Neural cell (in vitro differentiated cells): ENCODE measurements around the gene LRMDA. TPM values are rescaled to one million over a fixed set of nuclear protein-coding genes. Genes with fewer than 3 reads are reported as not detected.

Experiments used
- H2AFZ ChIP-seq: fragments of 200-600, 300-800 bp; sonication (generic), shearing (Covaris generic); 2 replicates; pipeline ENCODE4 v1.6.0; 2014; ENCODE audit warnings: low read depth, mild to moderate bottlenecking, antibody characterized with exemption, low read length, moderate library complexity
- H3F3A ChIP-seq: fragments of 200-600 bp; shearing (Covaris generic); 2 replicates; pipeline ENCODE4 v1.6.1; 2016; ENCODE audit warnings: mild to moderate bottlenecking, moderate library complexity, mixed read lengths, antibody characterized with exemption, low read length; ENCODE audit not compliant: insufficient read depth, poor library complexity, severe bottlenecking
- H3K27ac ChIP-seq: fragments of 200-600, 300-800 bp; sonication (generic), shearing (Covaris generic); 2 replicates; pipeline ENCODE4 v1.5.1; 2014; ENCODE audit warnings: mild to moderate bottlenecking, low read length, moderate library complexity
- H3K27me3 ChIP-seq: fragments of 300-800, 200-600 bp; sonication (generic), shearing (Covaris generic); 2 replicates; pipeline ENCODE4 v1.6.0; 2014; ENCODE audit warnings: mild to moderate bottlenecking, low read depth, low read length, moderate library complexity; ENCODE audit not compliant: insufficient read depth
- H3K36me3 ChIP-seq: fragments of 300-800, 200-600 bp; sonication (generic), shearing (Covaris generic); 2 replicates; pipeline ENCODE4 v1.5.1; 2014; ENCODE audit warnings: mild to moderate bottlenecking, antibody characterized with exemption, low read length, moderate library complexity; ENCODE audit not compliant: insufficient read depth
- H3K4me2 ChIP-seq: fragments of 300-800, 200-600 bp; sonication (generic), shearing (Covaris generic); 2 replicates; pipeline ENCODE4 v1.6.0; 2014; ENCODE audit warnings: mild to moderate bottlenecking, low read length
- H3K4me3 ChIP-seq: fragments of 300-800, 200-600 bp; sonication (generic), shearing (Covaris generic); 2 replicates; pipeline ENCODE4 v1.5.1; 2014; ENCODE audit warnings: mild to moderate bottlenecking, low read length, moderate library complexity
- H3K79me2 ChIP-seq: fragments of 200-600 bp; shearing (Covaris generic); replicated peaks from 2 replicates; pipeline ENCODE4 v1.6.0; 2014; ENCODE audit warnings: mild to moderate bottlenecking, low read length, moderate library complexity; ENCODE audit not compliant: insufficient read depth
- H3K9ac ChIP-seq: fragments of 300-800, 200-600 bp; sonication (generic), shearing (Covaris generic); 2 replicates; pipeline ENCODE4 v1.6.1; 2016; ENCODE audit warnings: mild to moderate bottlenecking, low read length, mixed read lengths
- H3K9me2 ChIP-seq: fragments of 200-600 bp; shearing (Covaris generic); 2 replicates; pipeline ENCODE4 v1.6.1; 2016; ENCODE audit warnings: mild to moderate bottlenecking, low read length, mixed read lengths; ENCODE audit not compliant: insufficient read depth
- H3K9me3 ChIP-seq: fragments of 200-600, 300-800 bp; sonication (generic), shearing (Covaris generic); 2 replicates; pipeline ENCODE4 v1.6.1; 2016; ENCODE audit warnings: mild to moderate bottlenecking, mixed run types, low read length, moderate library complexity, mixed read lengths
- H4K20me1 ChIP-seq: fragments of 200-600 bp; shearing (Covaris generic); 2 replicates; pipeline ENCODE4 v1.6.1; 2016; ENCODE audit warnings: mild to moderate bottlenecking, mixed run types; ENCODE audit not compliant: insufficient read depth
- EP300 ChIP-seq: fragments of 450-650 bp; conservative IDR thresholded peaks from 2 replicates; pipeline ENCODE4 v1.6.1; 2014; ENCODE audit warnings: antibody characterized with exemption, mild to moderate bottlenecking, moderate library complexity; ENCODE audit not compliant: poor library complexity, severe bottlenecking
- EZH2 ChIP-seq: fragments of 200-600, 300-800 bp; shearing (Covaris generic), sonication (generic); IDR thresholded peaks from 2 replicates; pipeline ENCODE4 v1.6.1; 2014; ENCODE audit warnings: antibody characterized with exemption, low read length, borderline replicate concordance, mild to moderate bottlenecking; ENCODE audit not compliant: insufficient read depth, poor library complexity, severe bottlenecking
- MXI1 ChIP-seq: fragments of 450-650 bp; conservative IDR thresholded peaks from 2 replicates; pipeline ENCODE4 v1.6.1; 2014; ENCODE audit warnings: antibody characterized with exemption, mild to moderate bottlenecking; ENCODE audit not compliant: poor library complexity, severe bottlenecking
- POLR2AphosphoS5 ChIP-seq: IDR thresholded peaks from 2 replicates; pipeline ENCODE4 v1.6.1; 2012
- RAD21 ChIP-seq: fragments of 450-650 bp; conservative IDR thresholded peaks from 2 replicates; pipeline ENCODE4 v1.6.1; 2014; ENCODE audit warnings: antibody characterized with exemption, mild to moderate bottlenecking, moderate library complexity
- REST ChIP-seq: IDR thresholded peaks from 2 replicates; pipeline ENCODE4 v1.6.1; 2012; ENCODE audit warnings: borderline replicate concordance
- SMC3 ChIP-seq: fragments of 450-650 bp; conservative IDR thresholded peaks from 2 replicates; pipeline ENCODE4 v1.6.1; 2014; ENCODE audit warnings: antibody characterized with exemption, mild to moderate bottlenecking, moderate library complexity; ENCODE audit not compliant: poor library complexity
- TAF1 ChIP-seq: IDR thresholded peaks from 2 replicates; pipeline ENCODE4 v1.6.1; 2012; ENCODE audit warnings: low read depth
- polyA plus RNA-seq: library from polyadenylated mRNA; depleted of rRNA; stranded (reverse); fragments of >200 nt; gene quantifications from 2 replicates; pipeline ENCODE4 v1.2.3, GENCODE V29; 2014
- TF ChIP-seq, protein P1 (sequence below): fragments of 450-650 bp; IDR thresholded peaks from 2 replicates; pipeline ENCODE4 v1.5.1; 2014; ENCODE audit warnings: antibody characterized with exemption, mild to moderate bottlenecking, moderate library complexity; ENCODE audit not compliant: poor library complexity, severe bottlenecking

Gene LRMDA
- polyA plus RNA-seq, 1 donor from 2014 or later = 5.6 TPM

GRCh38 chr10:76138286-76138685, 706.9 kb downstream of the LRMDA start:
- Histone ChIP-seq H3K36me3 (no peaks in the 10 kb centered on the region), H3K27me3 (no peaks in the 10 kb centered on the region), H3K9me3 (no peaks in the 10 kb centered on the region), H4K20me1 (no peaks in the 10 kb centered on the region), H3K9me2 (no peaks in the 10 kb centered on the region), H3K79me2 (no peaks in the 10 kb centered on the region), H3K4me2 (no peak overlapping the region), H2AFZ (no peak overlapping the region), H3F3A (no peaks in the 10 kb centered on the region), H3K4me3 (no peak overlapping the region), H3K9ac (no peak overlapping the region), H3K27ac (no peak overlapping the region)
- TF ChIP-seq SMC3 = no peak
- TF ChIP-seq, protein P1, sequence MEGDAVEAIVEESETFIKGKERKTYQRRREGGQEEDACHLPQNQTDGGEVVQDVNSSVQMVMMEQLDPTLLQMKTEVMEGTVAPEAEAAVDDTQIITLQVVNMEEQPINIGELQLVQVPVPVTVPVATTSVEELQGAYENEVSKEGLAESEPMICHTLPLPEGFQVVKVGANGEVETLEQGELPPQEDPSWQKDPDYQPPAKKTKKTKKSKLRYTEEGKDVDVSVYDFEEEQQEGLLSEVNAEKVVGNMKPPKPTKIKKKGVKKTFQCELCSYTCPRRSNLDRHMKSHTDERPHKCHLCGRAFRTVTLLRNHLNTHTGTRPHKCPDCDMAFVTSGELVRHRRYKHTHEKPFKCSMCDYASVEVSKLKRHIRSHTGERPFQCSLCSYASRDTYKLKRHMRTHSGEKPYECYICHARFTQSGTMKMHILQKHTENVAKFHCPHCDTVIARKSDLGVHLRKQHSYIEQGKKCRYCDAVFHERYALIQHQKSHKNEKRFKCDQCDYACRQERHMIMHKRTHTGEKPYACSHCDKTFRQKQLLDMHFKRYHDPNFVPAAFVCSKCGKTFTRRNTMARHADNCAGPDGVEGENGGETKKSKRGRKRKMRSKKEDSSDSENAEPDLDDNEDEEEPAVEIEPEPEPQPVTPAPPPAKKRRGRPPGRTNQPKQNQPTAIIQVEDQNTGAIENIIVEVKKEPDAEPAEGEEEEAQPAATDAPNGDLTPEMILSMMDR = no peak
- no peak for TF ChIP-seq RAD21
- no peak for TF ChIP-seq TAF1
- no peak for TF ChIP-seq EP300
- no peak for TF ChIP-seq MXI1
- no peak for TF ChIP-seq EZH2
- TF ChIP-seq REST = no peak
- no peak for TF ChIP-seq POLR2AphosphoS5

DNA sequence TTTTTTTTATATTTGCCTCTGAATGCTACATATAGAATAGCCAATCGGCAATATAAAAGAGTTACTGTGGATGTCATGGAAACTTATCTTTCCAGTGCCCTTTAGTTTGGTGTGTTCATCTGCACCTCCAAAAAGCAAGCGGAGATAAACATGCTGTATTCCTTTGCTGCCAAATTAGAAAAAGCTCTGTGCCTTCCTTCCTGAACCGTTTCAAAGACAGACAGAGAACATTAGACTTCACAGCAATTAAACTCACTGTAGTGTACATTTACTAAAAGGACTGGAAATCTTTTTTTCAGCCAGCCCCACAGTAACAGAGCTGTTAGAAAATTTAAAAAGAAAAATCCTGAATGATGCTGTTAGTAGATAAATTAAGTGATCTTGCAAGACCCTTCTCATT, 707.5 kb downstream of the LRMDA start:
- Histone ChIP-seq H3K27me3 (no peaks in the 10 kb centered on the region), H2AFZ (no peak overlapping the region), H3K4me2 (no peak overlapping the region), H3K9me3 (no peaks in the 10 kb centered on the region), H3K27ac (no peak overlapping the region), H3K4me3 (no peak overlapping the region), H3K79me2 (no peaks in the 10 kb centered on the region), H4K20me1 (no peaks in the 10 kb centered on the region), H3F3A (no peaks in the 10 kb centered on the region), H3K9me2 (no peaks in the 10 kb centered on the region), H3K9ac (no peak overlapping the region), H3K36me3 (no peaks in the 10 kb centered on the region)
- TF ChIP-seq REST (no peak), TAF1 (no peak)
